Right ventricle myocardium inferior (tissue), 1 donor: ENCODE results near the gene ENC1. TPM values are rescaled to one million over a fixed set of nuclear protein-coding genes. Genes with fewer than 3 reads are reported as not detected.

Experiments used
- ATAC-seq: fragments of 200-7000 bp; cut with Tn5 transposase; one replicate; pipeline ENCODE4 v1.9.1; 2020; ENCODE audit warnings: mild to moderate bottlenecking, moderate library complexity
- DNase-seq: peaks from one replicate; pipeline ENCODE4 v3.0.0; 2021; ENCODE audit errors: missing footprints
- intact Hi-C: fragments of 100-400 bp; cut with DNase I; formaldehyde crosslinking; loops from one replicate; pipeline ENCODE4 v1.11.0; 2022
- total RNA-seq: library from RNA; stranded (reverse); fragmentation: NEBNext Ultra II Directional; extraction: Animal tissue kit (Norgen Biotek cat#: 25700); gene quantifications from one replicate; pipeline ENCODE4 v1.2.1, GENCODE V29; 2021
- donor health status: DM: no; HTN: yes; CAD: no; lungs with severe emphysema.

ENC1 gene
- total RNA-seq, 1 donor from 2014 or later: 3.7 TPM

GRCh38 chr5:74622122-74622521 lies 18.4 kb downstream of the ENC1 start:
- DNase-seq (no peak), ATAC-seq (no peak)
- intact Hi-C loops: no loop called here

GRCh38 chr5:74621492-74621891 lies 19.0 kb downstream of the ENC1 start:
- ATAC-seq (no peak), DNase-seq (no peak)
- intact Hi-C loops: no loop called here

DNA sequence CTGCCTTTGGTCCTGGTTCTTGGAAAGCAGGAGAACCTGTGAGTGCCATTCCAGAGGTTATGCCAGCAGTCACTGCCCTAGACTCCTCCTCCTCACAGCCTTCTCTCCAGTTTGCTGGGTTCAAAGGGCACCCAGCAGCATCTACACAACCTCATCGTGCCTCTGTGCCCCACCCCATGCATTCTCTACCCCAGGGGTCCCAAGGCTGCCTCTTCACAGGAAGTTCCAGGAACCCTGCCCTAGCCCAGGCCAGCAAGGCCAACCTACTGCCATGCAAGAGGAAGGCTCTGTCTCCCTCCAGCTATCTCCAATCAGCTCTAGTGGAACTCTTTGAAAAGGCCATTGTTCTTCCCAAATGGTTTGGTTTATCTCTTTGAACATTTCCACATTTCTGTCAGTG lies 21.2 kb downstream of the ENC1 start:
- ATAC-seq (no peak), DNase-seq (no peak)
- intact Hi-C loops: no loop called here

DNA sequence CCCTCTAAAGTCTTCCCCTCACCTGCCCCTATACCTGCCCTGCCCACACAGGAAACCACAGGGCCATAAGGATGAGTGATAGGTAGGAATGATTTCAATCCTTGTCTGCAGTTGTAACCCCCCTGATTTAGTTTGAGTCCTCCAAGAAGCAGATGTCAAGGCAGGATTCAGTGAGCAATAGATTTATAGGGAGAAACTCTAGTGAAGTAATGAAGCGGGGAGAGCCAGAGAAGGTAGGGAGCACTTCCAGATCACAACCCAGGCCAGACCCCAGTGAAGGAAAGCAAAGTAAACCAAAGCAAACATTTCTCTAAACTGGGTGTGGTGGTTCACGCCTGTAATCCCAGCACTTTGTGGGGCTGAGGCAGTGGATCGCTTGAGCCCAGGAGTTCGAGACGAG lies 22.4 kb downstream of the ENC1 start:
- no peak for ATAC-seq
- intact Hi-C loops: no loop called here
- DNase-seq: no peak

DNA sequence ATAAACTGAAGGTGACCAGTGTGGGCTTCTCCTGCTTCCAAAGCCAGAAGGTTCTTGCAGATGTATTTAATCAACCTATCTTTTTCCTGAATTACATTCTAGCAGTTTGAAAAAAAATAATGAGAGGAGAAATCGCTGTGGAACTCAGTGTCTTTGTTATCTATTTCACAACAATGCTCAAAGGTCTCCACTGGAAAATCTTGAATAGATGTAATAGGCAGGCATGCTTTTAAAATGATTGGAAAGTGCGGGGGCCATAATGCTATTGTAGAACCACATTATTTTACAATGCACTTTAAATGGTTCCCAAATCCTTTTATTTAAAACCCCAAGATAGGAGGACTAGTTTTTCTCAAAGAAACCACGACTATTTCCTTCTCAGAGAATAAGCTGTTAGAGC lies 23.3 kb downstream of the ENC1 start:
- ATAC-seq: no peak
- intact Hi-C loops: no loop called here

DNA sequence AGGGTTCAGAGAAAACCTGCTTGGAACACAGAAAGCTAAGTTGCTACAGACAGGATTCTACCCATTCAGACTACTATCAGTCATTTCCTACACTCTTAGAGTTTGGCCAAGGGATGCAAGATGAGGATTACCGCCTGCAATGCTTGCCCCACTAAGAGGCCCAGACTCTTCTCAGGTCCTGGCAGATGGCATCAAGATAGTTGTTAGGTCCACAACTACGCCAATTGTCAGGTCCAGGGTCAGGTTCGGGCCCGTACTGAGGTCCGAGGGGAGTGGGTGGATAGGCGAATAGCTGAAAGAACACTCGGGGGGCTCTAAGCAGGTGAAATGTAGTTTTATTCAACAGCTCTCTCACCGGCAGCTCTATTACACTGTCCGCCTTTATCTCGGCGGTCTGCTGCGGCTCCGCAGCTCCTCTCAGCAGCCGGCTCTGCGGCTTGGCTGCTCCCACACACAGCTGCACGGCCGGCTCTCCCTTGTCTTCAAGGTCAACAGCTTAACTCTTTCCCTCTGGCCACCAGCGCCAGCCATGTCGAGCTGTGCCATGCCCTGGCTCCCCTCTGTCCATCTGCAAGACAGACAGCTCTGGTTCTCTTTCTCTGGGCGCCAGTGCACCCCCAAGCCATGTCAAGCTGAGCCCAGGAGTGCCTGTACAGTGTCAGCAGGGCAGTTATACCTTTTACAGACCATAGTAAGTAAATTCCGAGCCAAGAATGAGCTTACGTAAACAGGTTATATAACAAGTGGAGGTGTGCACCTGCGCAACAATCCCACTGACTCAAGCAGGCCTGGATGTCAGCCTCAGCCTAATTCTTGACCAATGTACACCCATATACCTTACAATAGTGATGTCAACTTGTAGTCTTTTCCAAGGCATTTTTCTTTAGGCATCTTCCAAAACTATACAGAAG lies 24.0 kb downstream of the ENC1 start:
- DNase-seq: no peak
- intact Hi-C loops: no loop called here
- ATAC-seq: no peak

More for the DNA sequence above, 23.3 kb downstream of the ENC1 start:
- DNase-seq: no peak

DNA sequence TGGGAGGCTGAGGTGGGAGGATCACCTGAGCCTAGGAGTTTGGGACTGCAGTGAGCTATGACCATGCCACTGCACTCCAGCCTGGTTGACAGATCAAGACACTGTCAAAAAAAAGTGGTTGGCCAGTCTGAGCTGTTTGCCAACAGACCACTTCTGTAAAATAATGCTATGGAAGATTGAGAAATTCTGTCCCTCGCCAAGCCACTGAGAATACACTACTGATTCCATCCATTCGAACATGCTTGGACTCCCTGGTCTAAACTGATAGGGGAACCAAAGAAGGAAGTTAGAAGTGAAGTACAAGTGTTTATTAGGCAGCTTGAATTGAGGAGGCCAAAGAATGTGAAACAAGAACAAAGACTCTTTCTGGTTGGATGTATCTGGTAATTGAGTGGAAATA lies 27.2 kb downstream of the ENC1 start:
- ATAC-seq (no peak), DNase-seq (no peak)
- intact Hi-C loops: no loop called here

DNA sequence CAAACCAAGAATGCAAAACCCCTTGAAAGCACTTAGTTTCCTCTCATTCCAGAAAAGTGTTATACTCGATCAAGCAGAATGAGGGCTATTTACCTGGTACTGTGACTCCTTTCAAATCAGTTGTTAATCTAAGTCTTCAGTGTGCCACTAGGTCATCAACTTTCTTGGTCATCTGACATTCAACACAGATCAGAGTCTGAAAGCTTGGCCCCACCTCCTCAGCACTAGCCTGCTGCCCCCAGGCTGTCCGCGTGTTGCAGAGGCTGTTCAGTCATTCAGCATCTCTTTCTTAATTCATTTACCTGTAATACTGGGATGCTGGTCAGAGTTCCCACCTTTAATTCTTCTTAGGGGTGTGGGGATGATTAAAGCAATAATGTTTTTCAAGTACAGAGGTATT lies 28.5 kb downstream of the ENC1 start:
- DNase-seq (no peak), ATAC-seq (no peak)
- intact Hi-C loops: no loop called here

GRCh38 chr5:74608736-74609601 lies 31.6 kb downstream of the ENC1 start:
- ATAC-seq (no peak), DNase-seq (no peak)
- intact Hi-C loops: no loop called here

DNA sequence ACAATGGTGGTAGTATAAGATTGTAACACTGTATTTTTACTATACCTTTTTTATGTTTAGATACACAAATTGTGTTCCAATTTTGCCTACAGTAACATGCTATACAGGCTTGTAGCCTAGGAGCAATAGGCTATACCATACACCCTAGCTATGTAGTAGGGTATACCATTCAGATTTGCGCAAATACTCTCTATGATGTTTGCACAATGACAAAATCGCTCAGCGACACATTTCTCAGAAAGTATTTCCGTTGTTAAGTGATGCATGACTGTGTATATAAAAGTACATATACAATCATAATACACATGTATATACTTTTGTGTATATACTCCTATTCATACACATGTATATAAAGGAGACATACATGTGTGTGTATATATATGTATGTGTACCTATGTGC lies 34.8 kb downstream of the ENC1 start:
- DNase-seq (no peak), ATAC-seq (no peak)
- intact Hi-C loops: no loop called here

DNA sequence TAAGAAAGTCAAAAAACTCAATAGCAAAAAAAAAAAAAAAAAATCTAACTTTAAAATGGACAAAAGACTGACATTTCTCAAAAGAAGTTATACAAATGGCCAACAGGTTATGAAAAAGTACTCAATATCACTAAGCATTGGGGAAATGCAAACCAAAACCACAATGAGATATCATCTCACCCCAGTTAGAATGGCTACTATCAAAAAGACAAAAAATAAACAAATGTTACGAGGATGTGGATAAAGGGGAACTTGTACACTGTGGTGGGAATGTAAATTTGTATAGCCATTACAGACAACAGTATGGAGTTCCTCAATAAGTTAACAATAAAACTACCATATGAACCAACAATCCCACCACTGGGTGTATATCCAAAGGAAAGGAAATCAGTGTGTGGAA lies 37.2 kb downstream of the ENC1 start:
- intact Hi-C loops: no loop called here
- DNase-seq: no peak
- ATAC-seq: no peak

DNA sequence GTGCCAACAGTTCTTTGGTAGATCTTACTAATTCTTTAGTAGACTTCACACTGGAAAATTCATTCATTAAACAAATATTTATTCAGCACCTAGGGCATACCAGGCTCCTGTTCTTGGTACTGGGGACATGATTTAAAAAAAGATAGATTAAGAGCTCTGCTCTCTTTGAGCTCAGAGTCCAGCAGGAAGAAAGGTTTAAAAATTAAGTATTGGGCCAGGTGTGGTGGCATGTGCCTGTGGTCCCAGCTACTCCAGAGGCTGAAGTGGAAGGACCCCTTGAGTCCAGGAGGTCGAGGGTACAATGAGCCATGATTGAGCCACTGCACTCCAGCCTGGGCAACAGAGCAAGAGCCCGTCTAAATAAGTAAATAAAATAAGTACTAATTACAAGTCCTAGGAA lies 41.4 kb downstream of the ENC1 start:
- ATAC-seq: no peak
- intact Hi-C loops: no loop called here
- no peak for DNase-seq

GRCh38 chr5:74598731-74599130 lies 41.8 kb downstream of the ENC1 start:
- ATAC-seq: no peak
- no peak for DNase-seq
- intact Hi-C loops: no loop called here

GRCh38 chr5:74596927-74597326 lies 43.6 kb downstream of the ENC1 start:
- intact Hi-C loops: no loop called here
- DNase-seq: no peak
- no peak for ATAC-seq

- DNase-seq (no peak), ATAC-seq (no peak)
- intact Hi-C loops: no loop called here
Measured at GRCh38 chr5:74595143-74595925, 45.2 kb downstream of the ENC1 start.

GRCh38 chr5:74594137-74595040 lies 46.1 kb downstream of the ENC1 start:
- intact Hi-C loops: no loop called here
- no peak for DNase-seq
- ATAC-seq: no peak

DNA sequence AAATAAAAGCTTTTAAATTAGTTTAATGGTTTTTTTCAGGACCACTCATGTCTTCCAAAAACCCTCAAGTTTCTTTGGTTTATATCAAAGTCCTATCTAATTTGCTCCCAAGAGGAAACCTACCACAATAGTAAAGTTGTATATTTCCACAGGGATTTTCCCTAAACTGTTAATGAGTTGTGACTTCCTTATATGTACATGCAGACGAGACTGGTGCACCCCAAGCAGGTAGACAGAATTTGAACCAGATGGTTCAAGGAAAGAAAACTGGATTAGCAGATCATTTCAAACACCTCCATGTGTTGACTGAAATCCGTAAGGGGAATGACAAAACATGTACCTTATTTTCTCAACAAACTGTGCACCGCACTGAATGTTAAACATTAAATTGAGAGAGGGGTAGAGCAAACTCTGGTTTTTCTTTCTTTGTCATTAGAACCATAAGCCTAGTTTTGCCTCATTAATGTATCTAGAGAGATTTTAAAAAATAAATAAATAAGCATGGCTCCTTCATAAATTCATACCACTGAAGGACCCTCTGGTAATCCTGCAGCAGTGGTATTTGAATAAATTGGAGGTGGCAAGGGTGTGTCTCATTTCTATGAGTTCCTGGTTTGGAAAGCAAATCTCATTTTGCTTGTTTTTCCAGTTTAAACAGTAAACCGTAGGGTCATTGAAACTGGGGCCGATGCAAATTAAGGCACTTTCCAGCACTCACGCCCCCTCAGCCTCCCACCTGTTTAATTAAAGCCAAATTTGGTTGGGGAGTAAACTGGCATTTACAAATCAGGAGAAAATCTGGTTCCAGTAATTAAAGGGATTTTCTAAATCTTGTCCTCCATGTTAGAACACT lies 51.1 kb downstream of the ENC1 start:
- no peak for ATAC-seq

More for the DNA sequence above, 51.1 kb downstream of the ENC1 start:
- intact Hi-C loops: no loop called here
- DNase-seq: no peak
